K562 (cell line): ENCODE measurements around the gene USP31.

Source experiments
- BACH1 ChIP-seq: fragments of 200-800 bp; sonication (Bioruptor generic); IDR thresholded peaks from 2 replicates; pipeline ENCODE4 v1.6.1; 2016; ENCODE audit warnings: missing genetic modification characterization, missing compliant biosample characterization
- CTCF ChIP-seq, 3 experiments: IDR thresholded peaks in 2 of 3; conservative IDR thresholded peaks in 1 of 3; 2 replicates each; pipeline ENCODE4 v1.5.1; 2011 to 2012; ENCODE audit warnings: low read length in 3 of 3, mild to moderate bottlenecking in 3 of 3, control low read depth in 2 of 3, improper control_type of control experiment in 1 of 3, inconsistent platforms in 1 of 3, low read depth in 1 of 3, mixed read lengths in 1 of 3, moderate library complexity in 1 of 3; ENCODE audit not compliant: insufficient read depth in 2 of 3
- EP300 ChIP-seq: IDR thresholded peaks from 2 replicates; pipeline ENCODE4 v1.6.1; 2012; ENCODE audit warnings: low read length, improper control_type of control experiment
- ETV1 ChIP-seq: fragments of 450-650 bp; conservative IDR thresholded peaks from 2 replicates; pipeline ENCODE4 v1.6.1; 2016; ENCODE audit warnings: missing genetic modification characterization, control low read depth, low read depth, missing compliant biosample characterization
- HDAC2 ChIP-seq: fragments of 450-650 bp; IDR thresholded peaks from 2 replicates; pipeline ENCODE4 v1.6.1; 2016; ENCODE audit warnings: mild to moderate bottlenecking
- JUND ChIP-seq, 2 experiments: IDR thresholded peaks; 2 replicates in 1 of 2; 3 replicates in 1 of 2; pipeline ENCODE4 v1.6.1; 2011; ENCODE audit warnings: borderline replicate concordance in 2 of 2, low read depth in 2 of 2, low read length in 2 of 2, improper control_type of control experiment in 1 of 2, missing biosample characterization in 1 of 2, missing genetic modification characterization in 1 of 2, missing genetic modification reagents in 1 of 2
- PPARD ChIP-seq: fragments of 250-450 bp; sonication (Bioruptor Pico); IDR thresholded peaks from 2 replicates; pipeline ENCODE4 v1.8.0; 2022; ENCODE audit warnings: inconsistent platforms, mild to moderate bottlenecking, moderate library complexity
- PTTG1 ChIP-seq: fragments of 450-650 bp; IDR thresholded peaks from 2 replicates; pipeline ENCODE4 v1.6.1; 2016; ENCODE audit warnings: low read depth, mild to moderate bottlenecking, missing genetic modification characterization, missing compliant biosample characterization
- SPI1 ChIP-seq: IDR thresholded peaks from 2 replicates; pipeline ENCODE4 v1.6.1; 2011; ENCODE audit warnings: low read depth, low read length, control low read depth, borderline replicate concordance
- THRAP3 ChIP-seq: fragments of 450-650 bp; IDR thresholded peaks from 2 replicates; pipeline ENCODE4 v1.6.1; 2016; ENCODE audit warnings: mild to moderate bottlenecking, inconsistent platforms, borderline replicate concordance
- ZFP1 ChIP-seq: fragments of 450-650 bp; formaldehyde crosslinking; IDR thresholded peaks from 2 replicates; pipeline ENCODE4 v1.4.0; 2020; ENCODE audit warnings: mild to moderate bottlenecking, mixed read lengths
- TF ChIP-seq, protein P1 (sequence below): IDR thresholded peaks from 3 replicates; pipeline ENCODE4 v1.6.1; 2011; ENCODE audit warnings: borderline replicate concordance, mild to moderate bottlenecking, moderate library complexity; ENCODE audit not compliant: insufficient read length; ENCODE audit errors: extremely low read depth

DNA sequence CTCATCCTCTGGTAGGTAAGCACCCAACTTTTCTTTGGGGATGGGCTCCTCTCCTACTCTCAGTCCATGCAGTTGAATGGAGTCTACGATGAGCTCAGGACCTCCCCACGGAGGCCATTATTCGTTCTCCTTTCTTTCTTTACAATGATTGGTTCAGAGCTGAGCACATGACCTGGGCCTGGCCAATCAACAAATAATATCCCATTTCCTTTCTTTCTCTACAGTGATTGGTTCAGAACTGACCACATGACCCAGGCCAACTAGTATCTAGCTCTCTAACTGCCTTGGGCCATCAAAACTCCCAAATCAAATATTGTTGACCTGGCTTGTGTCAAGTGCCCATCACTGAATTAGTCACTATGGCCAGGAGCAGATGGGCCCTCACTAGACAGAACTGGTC lies 129.2 kb downstream of the USP31 start:
- TF ChIP-seq BACH1 (tag) (no peak), CTCF (IDR thresholded peaks at IDR 0.05 in 2 of 3, conservative IDR thresholded peaks at IDR 0.05 in 1 of 3; ENCODE audit: insufficient read depth in 2 of 3, low read depth in 1 of 3, low read length in 3 of 3) (no peak), PTTG1 (tag) (no peak), JUND (IDR thresholded peaks at IDR 0.05; ENCODE audit: borderline replicate concordance, low read depth, low read length) (no peak), JUND (tag; IDR thresholded peaks at IDR 0.05; ENCODE audit: borderline replicate concordance, low read depth, low read length) (no peak), ZFP1 (CRISPR knock-in tag) (no peak), PPARD (no peak), SPI1 (no peak), THRAP3 (no peak), HDAC2 (no peak), ETV1 (tag) (no peak), EP300 (no peak)
- TF ChIP-seq, protein P1, sequence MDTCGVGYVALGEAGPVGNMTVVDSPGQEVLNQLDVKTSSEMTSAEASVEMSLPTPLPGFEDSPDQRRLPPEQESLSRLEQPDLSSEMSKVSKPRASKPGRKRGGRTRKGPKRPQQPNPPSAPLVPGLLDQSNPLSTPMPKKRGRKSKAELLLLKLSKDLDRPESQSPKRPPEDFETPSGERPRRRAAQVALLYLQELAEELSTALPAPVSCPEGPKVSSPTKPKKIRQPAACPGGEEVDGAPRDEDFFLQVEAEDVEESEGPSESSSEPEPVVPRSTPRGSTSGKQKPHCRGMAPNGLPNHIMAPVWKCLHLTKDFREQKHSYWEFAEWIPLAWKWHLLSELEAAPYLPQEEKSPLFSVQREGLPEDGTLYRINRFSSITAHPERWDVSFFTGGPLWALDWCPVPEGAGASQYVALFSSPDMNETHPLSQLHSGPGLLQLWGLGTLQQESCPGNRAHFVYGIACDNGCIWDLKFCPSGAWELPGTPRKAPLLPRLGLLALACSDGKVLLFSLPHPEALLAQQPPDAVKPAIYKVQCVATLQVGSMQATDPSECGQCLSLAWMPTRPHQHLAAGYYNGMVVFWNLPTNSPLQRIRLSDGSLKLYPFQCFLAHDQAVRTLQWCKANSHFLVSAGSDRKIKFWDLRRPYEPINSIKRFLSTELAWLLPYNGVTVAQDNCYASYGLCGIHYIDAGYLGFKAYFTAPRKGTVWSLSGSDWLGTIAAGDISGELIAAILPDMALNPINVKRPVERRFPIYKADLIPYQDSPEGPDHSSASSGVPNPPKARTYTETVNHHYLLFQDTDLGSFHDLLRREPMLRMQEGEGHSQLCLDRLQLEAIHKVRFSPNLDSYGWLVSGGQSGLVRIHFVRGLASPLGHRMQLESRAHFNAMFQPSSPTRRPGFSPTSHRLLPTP, result no peak
